Measurements from ENCODE around the gene PCNT. TPM values are rescaled to one million over a fixed set of nuclear protein-coding genes. Genes with fewer than 3 reads are reported as not detected.

PCNT gene
- total and polyA plus RNA-seq, 2 of the 4 experiments (the other 2 are of a cell fraction): 10.0 to 19.4 TPM

- Histone ChIP-seq H3K36me3 (ENCODE audit: control insufficient read depth, insufficient read depth, low read length) (peaks cover 9% of the 10 kb centered on the region), H3K4me1 (ENCODE audit: control insufficient read depth, insufficient read depth, low read length) (peaks cover 7% of the 10 kb centered on the region), H3K27ac (ENCODE audit: insufficient read depth, low read length) (no peak overlapping the region), H2BK20ac (ENCODE audit: low read depth, low read length) (no peak overlapping the region), H2AK5ac (ENCODE audit: low read depth, low read length) (no peak overlapping the region), H3K4me2 (ENCODE audit: low read depth, low read length) (no peak overlapping the region), H4K5ac (ENCODE audit: low read depth, low read length) (no peak overlapping the region), H3K79me1 (ENCODE audit: low read depth in 1 of 2, low read length in 2 of 2) (peaks cover 16 to 59% of the 10 kb centered on the region in 2 experiments), H4K91ac (ENCODE audit: insufficient read depth, low read depth, low read length) (no peak overlapping the region), H4K20me1 (ENCODE audit: insufficient read depth, low read length) (peaks cover 2% of the 10 kb centered on the region; the same call in 1 of the 2 replicates), H3K56ac (ENCODE audit: extremely low read depth, insufficient read depth, low read length) (no peak overlapping the region), H3K23ac (ENCODE audit: low read depth, low read length) (no peak overlapping the region), H2BK120ac (ENCODE audit: low read depth, low read length) (no peak overlapping the region), H4K8ac (ENCODE audit: low read depth in 2 of 2, low read length in 2 of 2) (no peak overlapping the region), H3K4me3 (ENCODE audit: insufficient read depth, low read depth, low read length) (no peak overlapping the region), H3K18ac (ENCODE audit: low read depth, low read length) (no peak overlapping the region), H2BK5ac (ENCODE audit: low read depth, low read length, poor library complexity, severe bottlenecking) (no peak overlapping the region), H3K9me3 (ENCODE audit: control insufficient read depth, insufficient read depth, low read length) (no peaks in the 10 kb centered on the region), H3K27me3 (ENCODE audit: control insufficient read depth, insufficient read depth, low read length) (no peaks in the 10 kb centered on the region), H3K14ac (replicated peaks; ENCODE audit: low read depth, low read length) (no peak overlapping the region), H3K9ac (ENCODE audit: low read depth, low read length) (no peak overlapping the region), H2AFZ (replicated peaks; ENCODE audit: low read length, poor library complexity) (no peak overlapping the region), H3K9me1 (ENCODE audit: insufficient read depth, low read length) (peaks cover 9% of the 10 kb centered on the region), H2AK9ac (replicated peaks; ENCODE audit: low read depth, low read length, poor library complexity) (no peak overlapping the region), H2BK15ac (ENCODE audit: low read depth, low read length) (no peak overlapping the region), H3K4ac (ENCODE audit: low read depth, low read length) (no peak overlapping the region)
- WGBS, 2 experiments (ENCODE audit: extremely low coverage in 2 of 2, insufficient read length in 1 of 2): 93% methylated on average over 3 of the region's 4 CpGs; no CpG with 5 or more reads in 1 of the 2 experiments
- no TSS peak for BruUV-seq (replicated peaks)
- in situ Hi-C loops (cut with MboI; ENCODE audit: low sequenced_read_pairs) (no loop called here), intact Hi-C loops (cut with micrococcal nuclease) (loop anchor here (10.0 kb wide), 1 partner anchor 353 kb away; no protein-coding TSS in a partner anchor), dilution Hi-C loops (cut with HindIII; ENCODE audit: low sequenced_read_pairs, unreplicated experiment) (no loop called here)
- no peak for ATAC-seq (ENCODE audit: low read depth)
- DNase-seq: no peak
- ChIA-PET POLR2A (ENCODE audit: unreplicated experiment) (no interaction called here), CTCF (no interaction called here)
- TF ChIP-seq SMC3 (IDR thresholded peaks at IDR 0.05; ENCODE audit: low read depth, low read length) (no peak), MAFK (IDR thresholded peaks at IDR 0.05; ENCODE audit: low read depth, low read length) (no peak), FOS (IDR thresholded peaks at IDR 0.05; ENCODE audit: low read depth, low read length) (no peak), RFX5 (IDR thresholded peaks at IDR 0.05; ENCODE audit: low read depth, low read length) (no peak), RCOR1 (IDR thresholded peaks at IDR 0.05; ENCODE audit: insufficient replicate concordance, low read length) (no peak), MXI1 (IDR thresholded peaks at IDR 0.05; ENCODE audit: borderline replicate concordance, low read depth, low read length) (no peak), RAD21 (IDR thresholded peaks at IDR 0.05; ENCODE audit: low read length) (no peak), NFE2L2 (IDR thresholded peaks at IDR 0.05; ENCODE audit: low read depth, low read length) (no peak), BHLHE40 (IDR thresholded peaks at IDR 0.05; ENCODE audit: low read depth, low read length) (no peak), CTCF (conservative IDR thresholded peaks at IDR 0.05; ENCODE audit: low read depth, low read length) (no peak), CHD1 (IDR thresholded peaks at IDR 0.05; ENCODE audit: low read depth, low read length) (no peak)
- TF ChIP-seq, protein P1, sequence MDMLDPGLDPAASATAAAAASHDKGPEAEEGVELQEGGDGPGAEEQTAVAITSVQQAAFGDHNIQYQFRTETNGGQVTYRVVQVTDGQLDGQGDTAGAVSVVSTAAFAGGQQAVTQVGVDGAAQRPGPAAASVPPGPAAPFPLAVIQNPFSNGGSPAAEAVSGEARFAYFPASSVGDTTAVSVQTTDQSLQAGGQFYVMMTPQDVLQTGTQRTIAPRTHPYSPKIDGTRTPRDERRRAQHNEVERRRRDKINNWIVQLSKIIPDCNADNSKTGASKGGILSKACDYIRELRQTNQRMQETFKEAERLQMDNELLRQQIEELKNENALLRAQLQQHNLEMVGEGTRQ (IDR thresholded peaks at IDR 0.05; ENCODE audit: low read depth, low read length): no peak
- TF ChIP-seq, protein P2, sequence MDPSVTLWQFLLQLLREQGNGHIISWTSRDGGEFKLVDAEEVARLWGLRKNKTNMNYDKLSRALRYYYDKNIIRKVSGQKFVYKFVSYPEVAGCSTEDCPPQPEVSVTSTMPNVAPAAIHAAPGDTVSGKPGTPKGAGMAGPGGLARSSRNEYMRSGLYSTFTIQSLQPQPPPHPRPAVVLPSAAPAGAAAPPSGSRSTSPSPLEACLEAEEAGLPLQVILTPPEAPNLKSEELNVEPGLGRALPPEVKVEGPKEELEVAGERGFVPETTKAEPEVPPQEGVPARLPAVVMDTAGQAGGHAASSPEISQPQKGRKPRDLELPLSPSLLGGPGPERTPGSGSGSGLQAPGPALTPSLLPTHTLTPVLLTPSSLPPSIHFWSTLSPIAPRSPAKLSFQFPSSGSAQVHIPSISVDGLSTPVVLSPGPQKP (IDR thresholded peaks at IDR 0.05; ENCODE audit: borderline replicate concordance, low read depth, low read length): no peak
Observed at GRCh38 chr21:46327711-46328110, 3.8 kb downstream of the PCNT start.
